ENCODE results near the gene ACO2.
"Not testable (repeated sequence)": the region's sequence is repeated elsewhere in the genome, so short reads cannot be mapped to it uniquely, and the experiment has no call there.

Gene ACO2

GRCh38 chr22:41543854-41544670 is 75.1 kb downstream of the ACO2 start, which contains the start of gene POLR3H:
POLR3H (minus strand) TSS chr22:41544470; CDS start chr22:41544101, 369 bp downstream.
- DNase-seq = peak; percentile 98 to 99

- no peak for DNase-seq
Observed at GRCh38 chr22:41544671-41545476, 76.0 kb downstream of the ACO2 start.

- DNase-seq = no peak
Observed at GRCh38 chr22:41548830-41549211, 79.9 kb downstream of the ACO2 start.

GRCh38 chr22:41550952-41551491 is 82.1 kb downstream of the ACO2 start:
- DNase-seq = no peak

- no peak for DNase-seq
Observed at GRCh38 chr22:41551877-41552582, 83.1 kb downstream of the ACO2 start.

GRCh38 chr22:41555325-41555982 is 86.5 kb downstream of the ACO2 start:
- DNase-seq = no peak

- no peak for DNase-seq
Observed at GRCh38 chr22:41556561-41556960, 87.6 kb downstream of the ACO2 start.

GRCh38 chr22:41557401-41558240 is 88.7 kb downstream of the ACO2 start:
- peak in 1 of 2 donors; percentile 24 for DNase-seq

GRCh38 chr22:41558241-41558630 is 89.3 kb downstream of the ACO2 start:
- DNase-seq = not testable (repeated sequence)

GRCh38 chr22:41560095-41560471 is 91.2 kb downstream of the ACO2 start:
- DNase-seq = no peak

GRCh38 chr22:41561335-41561734 is 92.4 kb downstream of the ACO2 start:
- DNase-seq = no peak

- no peak for DNase-seq
Observed at GRCh38 chr22:41561788-41562187, 92.9 kb downstream of the ACO2 start.

- DNase-seq = no peak
Observed at GRCh38 chr22:41562461-41562860, 93.5 kb downstream of the ACO2 start.

- DNase-seq = no peak
Observed at GRCh38 chr22:41563051-41563711, 94.3 kb downstream of the ACO2 start.

- no peak for DNase-seq
Observed at GRCh38 chr22:41564563-41564962, 95.6 kb downstream of the ACO2 start.

GRCh38 chr22:41565403-41566054 is 96.6 kb downstream of the ACO2 start:
- DNase-seq = peak in 1 of 2 donors; percentile 24

- DNase-seq = no peak
Observed at GRCh38 chr22:41567512-41567768, 98.5 kb downstream of the ACO2 start.

GRCh38 chr22:41568811-41569210 is 99.9 kb downstream of the ACO2 start:
- no peak for DNase-seq

GRCh38 chr22:41570221-41570620 is 101.3 kb downstream of the ACO2 start:
- no peak for DNase-seq

- DNase-seq = no peak
Observed at GRCh38 chr22:41571786-41572185, 102.9 kb downstream of the ACO2 start.

- DNase-seq = not testable (repeated sequence)
Observed at GRCh38 chr22:41572305-41572704, 103.4 kb downstream of the ACO2 start.

All from stimulated activated CD4-positive, alpha-beta T cell treated with anti-CD3 and anti-CD28 coated beads, Interleukin-2, amount 100 ng/mL, for 24 hours (primary cell).